ENCODE data around the gene GSTO2.

The GSTO2 gene

GRCh38 chr10:104252368-104252767 lies 16.6 kb upstream of the GSTO2 start:
- Histone ChIP-seq H3K27ac (ENCODE audit: low read length) (no peak overlapping the region), H3K4me3 (ENCODE audit: low read depth in 1 of 2, low read length in 2 of 2) (no peak overlapping the region), H3K79me2 (ENCODE audit: insufficient read depth, low read length) (peaks cover 33% of the 10 kb centered on the region), H4K20me1 (ENCODE audit: insufficient read depth, low read length) (peaks cover 4% of the 10 kb centered on the region; the same call in 1 of the 2 replicates), H3K9me3 (ENCODE audit: insufficient read depth, low read length, severe bottlenecking) (no peaks in the 10 kb centered on the region), H3K36me3 (ENCODE audit: insufficient read depth, low read length) (peaks cover 6% of the 10 kb centered on the region), H3K4me1 (ENCODE audit: insufficient read depth, low read length) (peaks cover 29% of the 10 kb centered on the region), H3K9ac (ENCODE audit: low read depth, low read length) (no peak overlapping the region), H3K4me2 (ENCODE audit: insufficient read depth, low read length) (no peak overlapping the region), H2AFZ (ENCODE audit: low read depth, low read length) (no peak overlapping the region), H3K27me3 (ENCODE audit: insufficient read depth, low read length, poor library complexity) (no peaks in the 10 kb centered on the region)
- no peak for TF ChIP-seq CTCF (IDR thresholded peaks at IDR 0.05; ENCODE audit: borderline replicate concordance, extremely low read depth, low read length, poor library complexity, severe bottlenecking)
- no peak for TF ChIP-seq EZH2 (IDR thresholded peaks at IDR 0.05; ENCODE audit: borderline replicate concordance, low read depth, low read length, severe bottlenecking)
- ATAC-seq (ENCODE audit: insufficient read depth, low read depth) (no peak), DNase-seq (no peak)

GRCh38 chr10:104253106-104253505 lies 15.9 kb upstream of the GSTO2 start:
- Histone ChIP-seq H3K4me3 (ENCODE audit: low read depth in 1 of 2, low read length in 2 of 2) (no peak overlapping the region), H3K79me2 (ENCODE audit: insufficient read depth, low read length) (peaks cover 40% of the 10 kb centered on the region), H3K27me3 (ENCODE audit: insufficient read depth, low read length, poor library complexity) (no peaks in the 10 kb centered on the region), H3K36me3 (ENCODE audit: insufficient read depth, low read length) (peaks cover 13% of the 10 kb centered on the region), H3K27ac (ENCODE audit: low read length) (no peak overlapping the region), H3K4me1 (ENCODE audit: insufficient read depth, low read length) (peaks cover 37% of the 10 kb centered on the region), H2AFZ (ENCODE audit: low read depth, low read length) (0 out of 2 replicates have a peak overlapping the region, but pooled peaks have one; percentile 97), H3K9me3 (ENCODE audit: insufficient read depth, low read length, severe bottlenecking) (no peaks in the 10 kb centered on the region), H3K9ac (ENCODE audit: low read depth, low read length) (no peak overlapping the region), H3K4me2 (ENCODE audit: insufficient read depth, low read length) (no peak overlapping the region), H4K20me1 (ENCODE audit: insufficient read depth, low read length) (peaks cover 7% of the 10 kb centered on the region; the same call in 1 of the 2 replicates)
- ATAC-seq (ENCODE audit: insufficient read depth, low read depth) (no peak), DNase-seq (no peak)
- TF ChIP-seq EZH2 (IDR thresholded peaks at IDR 0.05; ENCODE audit: borderline replicate concordance, low read depth, low read length, severe bottlenecking) (no peak), CTCF (IDR thresholded peaks at IDR 0.05; ENCODE audit: borderline replicate concordance, extremely low read depth, low read length, poor library complexity, severe bottlenecking) (no peak)

- Histone ChIP-seq H3K4me1 (ENCODE audit: insufficient read depth, low read length) (peaks cover 41% of the 10 kb centered on the region), H3K27me3 (ENCODE audit: insufficient read depth, low read length, poor library complexity) (no peaks in the 10 kb centered on the region), H3K27ac (ENCODE audit: low read length) (peak overlapping the region; percentile 78), H3K9me3 (ENCODE audit: insufficient read depth, low read length, severe bottlenecking) (no peaks in the 10 kb centered on the region), H3K36me3 (ENCODE audit: insufficient read depth, low read length) (peaks cover 20% of the 10 kb centered on the region), H3K4me2 (ENCODE audit: insufficient read depth, low read length) (peak overlapping the region; percentile 88), H3K79me2 (ENCODE audit: insufficient read depth, low read length) (peaks cover 47% of the 10 kb centered on the region), H4K20me1 (ENCODE audit: insufficient read depth, low read length) (peaks cover 12% of the 10 kb centered on the region; the same call in 1 of the 2 replicates), H3K9ac (ENCODE audit: low read depth, low read length) (peak overlapping the region; percentile 88), H2AFZ (ENCODE audit: low read depth, low read length) (peak overlapping the region; percentile 97), H3K4me3 (ENCODE audit: low read depth in 1 of 2, low read length in 2 of 2) (peak overlapping the region; percentile 62 to 74; a peak in 3 of 4 replicates)
- DNase-seq (no peak), ATAC-seq (ENCODE audit: insufficient read depth, low read depth) (no peak)
- TF ChIP-seq CTCF (IDR thresholded peaks at IDR 0.05; ENCODE audit: borderline replicate concordance, extremely low read depth, low read length, poor library complexity, severe bottlenecking) = no peak
- TF ChIP-seq EZH2 (IDR thresholded peaks at IDR 0.05; ENCODE audit: borderline replicate concordance, low read depth, low read length, severe bottlenecking) = no peak
Observed at GRCh38 chr10:104253606-104254410, 15.2 kb upstream of the GSTO2 start.
